SK-N-SH (cell line): ENCODE results near the gene TEX13C. TPM values are rescaled to one million over a fixed set of nuclear protein-coding genes. Genes with fewer than 3 reads are reported as not detected.

Experiments
- CTCF ChIA-PET: fragments of 300-600, 350-600 bp; formaldehyde crosslinking; extraction: SDS; loops from one replicate; lab custom pipeline; 2021; lab: Yijun Ruan, JAX
- POLR2A ChIA-PET: fragments of 350-600 bp; sonication (Branson Sonifier 250); formaldehyde crosslinking; extraction: SDS; loops from one replicate; lab custom pipeline; 2020; ENCODE audit warnings: antibody characterized with exemption, inconsistent platforms; lab: Yijun Ruan, JAX
- DNase-seq: peaks from one replicate; pipeline ENCODE4 v3.0.0; 2012
- H2AFZ ChIP-seq: fragments of 200-600 bp; sonication (generic); 2 replicates; pipeline ENCODE4 v1.8.1; 2016; ENCODE audit warnings: antibody characterized with exemption, mild to moderate bottlenecking, low read depth
- H3F3A ChIP-seq: fragments of 200-600 bp; sonication (generic); replicated peaks from 2 replicates; pipeline ENCODE3; 2016; ENCODE audit warnings: antibody characterized with exemption, mild to moderate bottlenecking; ENCODE audit not compliant: insufficient read depth
- H3K27ac ChIP-seq, 2 experiments: fragments of 200-500 bp in 1 of 2; fragments of 200-600 bp in 1 of 2; sonication (Bioruptor generic) in 1 of 2; sonication (generic), shearing (Covaris generic) in 1 of 2; 2 replicates each; pipeline versions ENCODE4 v1.5.1 to v1.6.1; 2014 to 2016; ENCODE audit warnings: low read depth in 2 of 2, inconsistent platforms in 1 of 2, low read length in 1 of 2, mild to moderate bottlenecking in 1 of 2, mixed read lengths in 1 of 2
- H3K27me3 ChIP-seq: fragments of 200-600 bp; sonication (generic), shearing (Covaris generic); 2 replicates; pipeline ENCODE4 v1.6.1; 2016; ENCODE audit warnings: mixed run types; ENCODE audit not compliant: insufficient read depth
- H3K36me3 ChIP-seq, 2 experiments: fragments of 200-500 bp in 1 of 2; fragments of 200-600 bp in 1 of 2; sonication (Bioruptor generic) in 1 of 2; sonication (generic) in 1 of 2; replicated peaks in 1 of 2; 2 replicates each; pipeline versions ENCODE3 to v1.5.1; 2014 to 2016; ENCODE audit warnings: low read length in 1 of 2, mild to moderate bottlenecking in 1 of 2; ENCODE audit not compliant: insufficient read depth in 2 of 2, control insufficient read depth in 1 of 2
- H3K4me1 ChIP-seq, 2 experiments: fragments of 200-500 bp in 1 of 2; fragments of 200-600 bp in 1 of 2; sonication (Bioruptor generic) in 1 of 2; sonication (generic), shearing (Covaris generic) in 1 of 2; 2 replicates each; pipeline versions ENCODE4 v1.5.1 to v1.6.1; 2014 to 2016; ENCODE audit warnings: low read depth in 1 of 2, low read length in 1 of 2, mixed run types in 1 of 2; ENCODE audit not compliant: insufficient read depth in 2 of 2, control insufficient read depth in 1 of 2
- H3K4me2 ChIP-seq: fragments of 200-600 bp; sonication (generic), shearing (Covaris generic); 2 replicates; pipeline ENCODE4 v1.6.1; 2017; ENCODE audit warnings: mixed run types
- H3K4me3 ChIP-seq, 2 experiments: fragments of 200-500 bp in 1 of 2; fragments of 200-600 bp in 1 of 2; sonication (Bioruptor generic) in 1 of 2; sonication (generic), shearing (Covaris generic) in 1 of 2; 2 replicates each; pipeline versions ENCODE4 v1.5.1 to v1.8.1; 2014 to 2016; ENCODE audit warnings: low read depth in 2 of 2, inconsistent platforms in 1 of 2, low read length in 1 of 2, mild to moderate bottlenecking in 1 of 2, mixed read lengths in 1 of 2, moderate library complexity in 1 of 2
- H3K79me2 ChIP-seq: fragments of 200-600 bp; sonication (generic); 2 replicates; pipeline ENCODE4 v1.8.1; 2017; ENCODE audit warnings: mild to moderate bottlenecking; ENCODE audit not compliant: insufficient read depth
- H3K9ac ChIP-seq: fragments of 200-600 bp; sonication (generic); 2 replicates; pipeline ENCODE4 v1.6.1; 2017; ENCODE audit warnings: mixed run types
- H3K9me2 ChIP-seq: fragments of 200-600 bp; sonication (generic); 2 replicates; pipeline ENCODE4 v1.6.1; 2017; ENCODE audit warnings: mixed run types
- H3K9me3 ChIP-seq: fragments of 200-600 bp; sonication (generic); 2 replicates; pipeline ENCODE4 v1.6.1; 2017; ENCODE audit warnings: mixed run types, mild to moderate bottlenecking, moderate library complexity
- H4K20me1 ChIP-seq: fragments of 200-600 bp; sonication (generic); 2 replicates; pipeline ENCODE4 v1.6.1; 2017; ENCODE audit warnings: mild to moderate bottlenecking, mixed run types; ENCODE audit not compliant: insufficient read depth
- CHD2 ChIP-seq: fragments of 150-350 bp; IDR thresholded peaks from 2 replicates; pipeline ENCODE4 v1.6.1; 2018; ENCODE audit warnings: low read length; ENCODE audit not compliant: partially characterized antibody
- EP300 ChIP-seq, 2 experiments: IDR thresholded peaks; 2 replicates each; pipeline versions ENCODE4 v1.4.0 to v1.6.1; 2012; ENCODE audit warnings: borderline replicate concordance in 1 of 2, low read depth in 1 of 2, low read length in 1 of 2
- FOSL2 ChIP-seq: IDR thresholded peaks from 2 replicates; pipeline ENCODE4 v1.4.0; 2012; ENCODE audit warnings: low read depth, mild to moderate bottlenecking, moderate library complexity, borderline replicate concordance
- FOXM1 ChIP-seq: IDR thresholded peaks from 2 replicates; pipeline ENCODE4 v1.4.0; 2012; ENCODE audit warnings: low read depth, mild to moderate bottlenecking
- GABPA ChIP-seq: IDR thresholded peaks from 2 replicates; pipeline ENCODE4 v1.4.0; 2012; ENCODE audit warnings: low read depth, mild to moderate bottlenecking
- JUND ChIP-seq: IDR thresholded peaks from 2 replicates; pipeline ENCODE4 v1.4.0; 2012
- NFIC ChIP-seq: IDR thresholded peaks from 2 replicates; pipeline ENCODE4 v1.4.0; 2012; ENCODE audit warnings: borderline replicate concordance
- POLR2AphosphoS5 ChIP-seq: IDR thresholded peaks from 2 replicates; pipeline ENCODE4 v1.6.1; 2012; ENCODE audit warnings: low read depth, low read length
- RAD21 ChIP-seq: IDR thresholded peaks from 2 replicates; pipeline ENCODE4 v1.6.1; 2012; ENCODE audit warnings: mild to moderate bottlenecking, low read length
- SIN3A ChIP-seq: IDR thresholded peaks from 2 replicates; pipeline ENCODE4 v1.6.1; 2012; ENCODE audit warnings: low read depth, mild to moderate bottlenecking, low read length, moderate library complexity, borderline replicate concordance
- SMC3 ChIP-seq: IDR thresholded peaks from 2 replicates; pipeline ENCODE4 v1.6.1; 2012; ENCODE audit warnings: low read depth, low read length, improper control_type of control experiment
- TEAD4 ChIP-seq: IDR thresholded peaks from 2 replicates; pipeline ENCODE4 v1.4.0; 2012; ENCODE audit warnings: mild to moderate bottlenecking, borderline replicate concordance; ENCODE audit not compliant: insufficient read depth
- YY1 ChIP-seq: IDR thresholded peaks from 2 replicates; pipeline ENCODE4 v1.4.0; 2012; ENCODE audit warnings: low read depth, mild to moderate bottlenecking
- WGBS: methylation state at CpG from one replicate; pipeline ENCODE4 v1.1.6; 2017; ENCODE audit warnings: low lambda C conversion rate; 5-methylcytosine and 5-hydroxymethylcytosine counted together
- polyA plus RNA-seq, 3 experiments: library from polyadenylated mRNA; depleted of rRNA; stranded (reverse); fragments of >200 nt; gene quantifications; 2 replicates each; pipeline ENCODE4 v1.2.3, GENCODE V29; 2012
- TF ChIP-seq, protein P1 (sequence below): fragments of 150-350 bp; IDR thresholded peaks from 2 replicates; pipeline ENCODE4 v1.6.1; 2017; ENCODE audit warnings: antibody characterized with exemption, low read length, low read depth, borderline replicate concordance
- TF ChIP-seq, protein P2 (sequence below): fragments of 150-350 bp; IDR thresholded peaks from 2 replicates; pipeline ENCODE4 v1.6.1; 2016; ENCODE audit warnings: mild to moderate bottlenecking, low read depth, low read length
- TF ChIP-seq, protein P3 (sequence below): fragments of 200-600 bp; sonication (generic); IDR thresholded peaks from 2 replicates; pipeline ENCODE4 v1.6.1; 2017; ENCODE audit warnings: antibody characterized with exemption, mild to moderate bottlenecking, moderate library complexity
- TF ChIP-seq, protein P4 (sequence below): IDR thresholded peaks from 2 replicates; pipeline ENCODE4 v1.4.0; 2012; ENCODE audit warnings: low read depth, borderline replicate concordance

Gene TEX13C
- polyA plus RNA-seq, 1 of the 3 experiments (the other 2 are of a cell fraction) = 0.16 TPM

DNA sequence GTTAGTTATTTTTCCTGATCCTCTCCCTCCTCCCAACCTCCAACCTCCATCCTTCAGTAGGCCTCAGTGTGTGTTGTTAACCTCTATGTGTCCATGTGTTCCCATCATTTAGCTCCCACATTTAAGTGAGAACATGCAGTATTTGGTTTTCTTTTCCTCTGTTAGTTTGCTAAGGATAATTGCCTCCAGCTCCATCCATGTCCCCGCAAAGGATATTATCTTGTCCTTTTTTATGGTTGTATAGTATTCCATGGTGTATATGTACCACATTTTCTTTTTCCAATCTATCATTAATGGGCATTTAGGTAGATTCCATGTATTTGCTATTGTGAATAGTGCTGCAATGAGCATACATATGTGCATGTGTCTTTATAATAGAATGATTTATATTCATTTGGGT lies 54.5 kb downstream of the TEX13C start:
- 26% methylated on average over 1 of the region's 1 CpG for WGBS
- Histone ChIP-seq H3F3A (no peaks in the 10 kb centered on the region), H3K9ac (no peak overlapping the region), H3K36me3 (no peaks in the 10 kb centered on the region), H3K79me2 (no peaks in the 10 kb centered on the region), H4K20me1 (no peaks in the 10 kb centered on the region), H2AFZ (no peak overlapping the region), H3K27me3 (no peaks in the 10 kb centered on the region), H3K4me1 (no peaks in the 10 kb centered on the region), H3K4me2 (no peak overlapping the region), H3K9me3 (no peaks in the 10 kb centered on the region), H3K4me3 (no peak overlapping the region), H3K9me2 (no peaks in the 10 kb centered on the region), H3K27ac (no peak overlapping the region)
- no peak for DNase-seq
- POLR2A ChIA-PET = no interaction called here
- CTCF ChIA-PET = no interaction called here
- TF ChIP-seq YY1 (no peak), JUND (no peak), GABPA (no peak), POLR2AphosphoS5 (no peak), NFIC (no peak), FOXM1 (no peak), SMC3 (no peak), CHD2 (no peak), SIN3A (no peak), TEAD4 (no peak), EP300 (IDR thresholded peaks at IDR 0.05; ENCODE audit: borderline replicate concordance in 1 of 2, low read depth in 1 of 2, low read length in 1 of 2) (no peak), RAD21 (no peak), FOSL2 (no peak)
- TF ChIP-seq, protein P1, sequence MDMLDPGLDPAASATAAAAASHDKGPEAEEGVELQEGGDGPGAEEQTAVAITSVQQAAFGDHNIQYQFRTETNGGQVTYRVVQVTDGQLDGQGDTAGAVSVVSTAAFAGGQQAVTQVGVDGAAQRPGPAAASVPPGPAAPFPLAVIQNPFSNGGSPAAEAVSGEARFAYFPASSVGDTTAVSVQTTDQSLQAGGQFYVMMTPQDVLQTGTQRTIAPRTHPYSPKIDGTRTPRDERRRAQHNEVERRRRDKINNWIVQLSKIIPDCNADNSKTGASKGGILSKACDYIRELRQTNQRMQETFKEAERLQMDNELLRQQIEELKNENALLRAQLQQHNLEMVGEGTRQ = no peak
- TF ChIP-seq, protein P2, sequence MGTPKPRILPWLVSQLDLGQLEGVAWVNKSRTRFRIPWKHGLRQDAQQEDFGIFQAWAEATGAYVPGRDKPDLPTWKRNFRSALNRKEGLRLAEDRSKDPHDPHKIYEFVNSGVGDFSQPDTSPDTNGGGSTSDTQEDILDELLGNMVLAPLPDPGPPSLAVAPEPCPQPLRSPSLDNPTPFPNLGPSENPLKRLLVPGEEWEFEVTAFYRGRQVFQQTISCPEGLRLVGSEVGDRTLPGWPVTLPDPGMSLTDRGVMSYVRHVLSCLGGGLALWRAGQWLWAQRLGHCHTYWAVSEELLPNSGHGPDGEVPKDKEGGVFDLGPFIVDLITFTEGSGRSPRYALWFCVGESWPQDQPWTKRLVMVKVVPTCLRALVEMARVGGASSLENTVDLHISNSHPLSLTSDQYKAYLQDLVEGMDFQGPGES = no peak
- TF ChIP-seq, protein P3, sequence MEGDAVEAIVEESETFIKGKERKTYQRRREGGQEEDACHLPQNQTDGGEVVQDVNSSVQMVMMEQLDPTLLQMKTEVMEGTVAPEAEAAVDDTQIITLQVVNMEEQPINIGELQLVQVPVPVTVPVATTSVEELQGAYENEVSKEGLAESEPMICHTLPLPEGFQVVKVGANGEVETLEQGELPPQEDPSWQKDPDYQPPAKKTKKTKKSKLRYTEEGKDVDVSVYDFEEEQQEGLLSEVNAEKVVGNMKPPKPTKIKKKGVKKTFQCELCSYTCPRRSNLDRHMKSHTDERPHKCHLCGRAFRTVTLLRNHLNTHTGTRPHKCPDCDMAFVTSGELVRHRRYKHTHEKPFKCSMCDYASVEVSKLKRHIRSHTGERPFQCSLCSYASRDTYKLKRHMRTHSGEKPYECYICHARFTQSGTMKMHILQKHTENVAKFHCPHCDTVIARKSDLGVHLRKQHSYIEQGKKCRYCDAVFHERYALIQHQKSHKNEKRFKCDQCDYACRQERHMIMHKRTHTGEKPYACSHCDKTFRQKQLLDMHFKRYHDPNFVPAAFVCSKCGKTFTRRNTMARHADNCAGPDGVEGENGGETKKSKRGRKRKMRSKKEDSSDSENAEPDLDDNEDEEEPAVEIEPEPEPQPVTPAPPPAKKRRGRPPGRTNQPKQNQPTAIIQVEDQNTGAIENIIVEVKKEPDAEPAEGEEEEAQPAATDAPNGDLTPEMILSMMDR = no peak
- TF ChIP-seq, protein P4, sequence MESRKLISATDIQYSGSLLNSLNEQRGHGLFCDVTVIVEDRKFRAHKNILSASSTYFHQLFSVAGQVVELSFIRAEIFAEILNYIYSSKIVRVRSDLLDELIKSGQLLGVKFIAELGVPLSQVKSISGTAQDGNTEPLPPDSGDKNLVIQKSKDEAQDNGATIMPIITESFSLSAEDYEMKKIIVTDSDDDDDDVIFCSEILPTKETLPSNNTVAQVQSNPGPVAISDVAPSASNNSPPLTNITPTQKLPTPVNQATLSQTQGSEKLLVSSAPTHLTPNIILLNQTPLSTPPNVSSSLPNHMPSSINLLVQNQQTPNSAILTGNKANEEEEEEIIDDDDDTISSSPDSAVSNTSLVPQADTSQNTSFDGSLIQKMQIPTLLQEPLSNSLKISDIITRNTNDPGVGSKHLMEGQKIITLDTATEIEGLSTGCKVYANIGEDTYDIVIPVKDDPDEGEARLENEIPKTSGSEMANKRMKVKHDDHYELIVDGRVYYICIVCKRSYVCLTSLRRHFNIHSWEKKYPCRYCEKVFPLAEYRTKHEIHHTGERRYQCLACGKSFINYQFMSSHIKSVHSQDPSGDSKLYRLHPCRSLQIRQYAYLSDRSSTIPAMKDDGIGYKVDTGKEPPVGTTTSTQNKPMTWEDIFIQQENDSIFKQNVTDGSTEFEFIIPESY = no peak
